ENCODE data around the gene DDX56. TPM values are rescaled to one million over a fixed set of nuclear protein-coding genes. Genes with fewer than 3 reads are reported as not detected.
A peak's percentile ranks its signal among the peaks of the same experiment; 100 is the strongest.

Gene DDX56
- polyA plus RNA-seq, 3 donors: 32.2 to 69.3 (median 33.9) TPM

DNA sequence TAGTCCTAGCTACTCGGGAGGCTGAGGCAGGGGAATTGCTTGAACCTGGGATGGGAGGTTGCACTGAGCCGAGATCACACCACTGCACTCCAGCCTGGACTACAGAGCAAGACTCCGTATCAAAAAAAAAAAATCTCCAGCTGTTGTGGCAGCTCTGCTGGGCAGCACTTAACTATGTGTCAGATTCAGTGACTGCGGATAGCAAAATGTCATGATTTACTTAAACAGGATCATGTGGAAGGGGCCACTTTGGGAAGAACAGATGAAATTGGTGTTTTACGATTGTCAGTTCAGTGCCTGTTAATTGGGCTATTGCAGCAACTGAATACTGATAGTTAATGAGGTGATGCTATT is 48.0 kb upstream of the DDX56 start:
- H3K4me3 Mint-ChIP-seq: peak overlapping the region in 1 of 2 donors; percentile 83
- Histone ChIP-seq H3K27ac (ENCODE audit: low read depth in 1 of 2, low read length in 2 of 2) (peak overlapping the region; percentile 97 to 98), H3K4me1 (ENCODE audit: control insufficient read depth in 1 of 2, insufficient read depth in 2 of 2, low read length in 2 of 2) (peaks cover 35 to 67% of the 10 kb centered on the region in 2 donors), H3K9me3 (replicated peaks in 1 of 2; ENCODE audit: control insufficient read depth in 1 of 2, insufficient read depth in 1 of 2, low read length in 2 of 2) (peaks cover 0 to 3% of the 10 kb centered on the region in 2 donors), H4K20me1 (ENCODE audit: insufficient read depth, low read length) (no peaks in the 10 kb centered on the region), H3K79me2 (ENCODE audit: insufficient read depth, low read length) (peaks cover 97% of the 10 kb centered on the region), H3K27me3 (ENCODE audit: control insufficient read depth in 2 of 2, insufficient read depth in 2 of 2, low read length in 2 of 2) (no peaks in the 10 kb centered on the region), H3K4me2 (replicated peaks; ENCODE audit: extremely low read depth, low read length, poor library complexity, severe bottlenecking) (peak overlapping the region; percentile 6), H3K4me3 (replicated peaks in 1 of 3; ENCODE audit: low read depth in 2 of 3, low read length in 3 of 3) (peak overlapping the region in 1 of 3 experiments; percentile 8), H3K9ac (ENCODE audit: insufficient read depth, low read length, poor library complexity, severe bottlenecking) (peak overlapping the region; percentile 72), H2AFZ (ENCODE audit: insufficient read depth, low read depth, low read length, poor library complexity, severe bottlenecking) (no peak overlapping the region), H3K36me3 (replicated peaks in 1 of 2; ENCODE audit: control insufficient read depth in 1 of 2, insufficient read depth in 2 of 2, low read length in 2 of 2) (peaks cover 32 to 47% of the 10 kb centered on the region in 2 donors)
- peak overlapping the region; percentile 97 to 100 (median 99) for H3K27ac Mint-ChIP-seq
- peaks cover 0 to 4% (median 0%) of the 10 kb centered on the region in 3 donors for H3K27me3 Mint-ChIP-seq (ENCODE audit: low read depth in 3 of 3)
- intact Hi-C loops (cut with micrococcal nuclease): no loop called here
- TF ChIP-seq, protein P1, sequence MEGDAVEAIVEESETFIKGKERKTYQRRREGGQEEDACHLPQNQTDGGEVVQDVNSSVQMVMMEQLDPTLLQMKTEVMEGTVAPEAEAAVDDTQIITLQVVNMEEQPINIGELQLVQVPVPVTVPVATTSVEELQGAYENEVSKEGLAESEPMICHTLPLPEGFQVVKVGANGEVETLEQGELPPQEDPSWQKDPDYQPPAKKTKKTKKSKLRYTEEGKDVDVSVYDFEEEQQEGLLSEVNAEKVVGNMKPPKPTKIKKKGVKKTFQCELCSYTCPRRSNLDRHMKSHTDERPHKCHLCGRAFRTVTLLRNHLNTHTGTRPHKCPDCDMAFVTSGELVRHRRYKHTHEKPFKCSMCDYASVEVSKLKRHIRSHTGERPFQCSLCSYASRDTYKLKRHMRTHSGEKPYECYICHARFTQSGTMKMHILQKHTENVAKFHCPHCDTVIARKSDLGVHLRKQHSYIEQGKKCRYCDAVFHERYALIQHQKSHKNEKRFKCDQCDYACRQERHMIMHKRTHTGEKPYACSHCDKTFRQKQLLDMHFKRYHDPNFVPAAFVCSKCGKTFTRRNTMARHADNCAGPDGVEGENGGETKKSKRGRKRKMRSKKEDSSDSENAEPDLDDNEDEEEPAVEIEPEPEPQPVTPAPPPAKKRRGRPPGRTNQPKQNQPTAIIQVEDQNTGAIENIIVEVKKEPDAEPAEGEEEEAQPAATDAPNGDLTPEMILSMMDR (IDR thresholded peaks at IDR 0.05): no peak
- no peak for DNase-seq
- peaks cover 64% of the 10 kb centered on the region for H3K4me1 Mint-ChIP-seq
- H3K36me3 Mint-ChIP-seq: peaks cover 61 to 63% of the 10 kb centered on the region in 2 donors
- 100% methylated on average over 2 of the region's 5 CpGs for WGBS (ENCODE audit: insufficient coverage)
- H3K9me3 Mint-ChIP-seq: peaks cover 3 to 8% (median 5%) of the 10 kb centered on the region in 7 donors

DNA sequence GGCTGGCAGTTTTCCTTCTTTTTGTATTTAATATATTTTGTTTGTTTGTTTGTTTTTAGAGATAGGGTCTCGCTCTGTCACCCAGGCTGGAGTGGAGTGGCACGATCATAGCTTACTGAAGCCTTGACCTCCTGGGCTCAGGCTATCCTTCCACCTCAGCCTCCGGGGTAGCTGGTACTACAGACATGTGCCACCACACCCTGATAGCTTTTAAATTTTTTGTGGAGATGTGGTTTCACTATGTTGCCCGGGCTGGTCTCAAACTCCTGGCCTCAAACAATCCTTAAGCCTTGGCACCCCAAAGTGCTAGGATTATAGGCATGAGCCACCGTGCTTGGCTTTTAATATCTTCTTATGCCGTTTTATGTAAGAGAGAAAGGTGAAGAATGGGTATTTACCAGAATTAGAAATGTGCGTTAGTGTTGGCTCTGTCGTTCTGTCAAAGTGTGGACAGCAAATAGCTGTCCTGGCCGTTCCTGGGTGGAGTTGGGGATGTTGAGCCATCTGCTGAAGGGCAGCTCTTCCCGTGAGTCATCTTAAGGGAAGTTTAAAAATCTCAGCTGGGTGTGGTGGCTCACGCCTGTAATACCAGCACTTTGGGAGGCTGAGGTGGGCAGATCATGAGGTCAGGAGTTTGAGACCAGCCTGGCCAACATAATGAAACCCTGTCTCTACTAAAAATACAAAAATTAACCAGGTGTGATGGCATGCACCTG is 47.5 kb upstream of the DDX56 start:
- TF ChIP-seq, protein P1 (IDR thresholded peaks at IDR 0.05): no peak
- peak overlapping the region; percentile 60 for H3K4me2 ChIP-seq (replicated peaks; ENCODE audit: extremely low read depth, low read length, poor library complexity, severe bottlenecking)
- H3K9me3 ChIP-seq (replicated peaks in 1 of 2; ENCODE audit: control insufficient read depth in 1 of 2, insufficient read depth in 1 of 2, low read length in 2 of 2): peaks cover 0 to 3% of the 10 kb centered on the region in 2 donors
- intact Hi-C loops (cut with micrococcal nuclease): no loop called here
- peaks cover 36 to 68% of the 10 kb centered on the region in 2 donors for H3K4me1 ChIP-seq (ENCODE audit: control insufficient read depth in 1 of 2, insufficient read depth in 2 of 2, low read length in 2 of 2)
- peaks cover 96% of the 10 kb centered on the region for H3K79me2 ChIP-seq (ENCODE audit: insufficient read depth, low read length)
- no peaks in the 10 kb centered on the region for H4K20me1 ChIP-seq (ENCODE audit: insufficient read depth, low read length)
- WGBS (ENCODE audit: insufficient coverage): 19% methylated on average over 4 of the region's 11 CpGs
- Mint-ChIP-seq H3K9me3 (peaks cover 3 to 8% (median 5%) of the 10 kb centered on the region in 7 donors), H3K27ac (peak overlapping the region; percentile 97 to 100 (median 99)), H3K4me3 (peak overlapping the region; percentile 74 to 83), H3K36me3 (peaks cover 56 to 57% of the 10 kb centered on the region in 2 donors), H3K4me1 (peaks cover 65% of the 10 kb centered on the region), H3K27me3 (ENCODE audit: low read depth in 3 of 3) (peaks cover 0 to 4% (median 0%) of the 10 kb centered on the region in 3 donors)
- peak overlapping the region; percentile 3 to 59 (median 13) for H3K4me3 ChIP-seq (replicated peaks in 1 of 3; ENCODE audit: low read depth in 2 of 3, low read length in 3 of 3)
- H3K36me3 ChIP-seq (replicated peaks in 1 of 2; ENCODE audit: control insufficient read depth in 1 of 2, insufficient read depth in 2 of 2, low read length in 2 of 2): peaks cover 27 to 42% of the 10 kb centered on the region in 2 donors
- H3K27me3 ChIP-seq (ENCODE audit: control insufficient read depth in 2 of 2, insufficient read depth in 2 of 2, low read length in 2 of 2): no peaks in the 10 kb centered on the region
- H3K9ac ChIP-seq (ENCODE audit: insufficient read depth, low read length, poor library complexity, severe bottlenecking): peak overlapping the region; percentile 72
- H2AFZ ChIP-seq (ENCODE audit: insufficient read depth, low read depth, low read length, poor library complexity, severe bottlenecking): no peak overlapping the region
- peak overlapping the region; percentile 97 to 98 for H3K27ac ChIP-seq (ENCODE audit: low read depth in 1 of 2, low read length in 2 of 2)
- DNase-seq: peak; percentile 89 to 94 (median 92)

Data from CD14-positive monocyte (primary cell).